Aorta (tissue), 5 donors: ENCODE measurements around the gene LHFPL4. TPM values are rescaled to one million over a fixed set of nuclear protein-coding genes. Genes with fewer than 3 reads are reported as not detected.
"Not testable (repeated sequence)": the region's sequence is repeated elsewhere in the genome, so short reads cannot be mapped to it uniquely, and the experiment has no call there.

ENCODE experiments used
- ATAC-seq: fragments of 200-7000 bp; cut with Tn5 transposase; one replicate; pipeline ENCODE4 v1.9.1; 2022; ENCODE audit warnings: moderate library complexity; ENCODE audit not compliant: low FRiP score
- DNase-seq, 2 donors: peaks; one replicate each; pipeline ENCODE4 v3.0.0-alpha.2; 2020
- H3K27ac ChIP-seq, 2 donors: one replicate each; pipeline ENCODE4 v1.5.1; 2013; ENCODE audit warnings: low read length in 2 of 2, mild to moderate bottlenecking in 2 of 2, moderate library complexity in 2 of 2, control low read depth in 1 of 2, inconsistent platforms in 1 of 2, low read depth in 1 of 2
- H3K27me3 ChIP-seq, 2 donors: one replicate each; pipeline ENCODE4 v1.6.1; 2013; ENCODE audit warnings: control low read depth in 1 of 2, low read length in 1 of 2, mild to moderate bottlenecking in 1 of 2, moderate library complexity in 1 of 2; ENCODE audit not compliant: insufficient read depth in 2 of 2, control insufficient read depth in 1 of 2
- H3K36me3 ChIP-seq, 2 donors: one replicate each; pipeline ENCODE4 v1.6.1; 2013; ENCODE audit warnings: control low read depth in 1 of 2, low read length in 1 of 2, mild to moderate bottlenecking in 1 of 2; ENCODE audit not compliant: insufficient read depth in 2 of 2, control insufficient read depth in 1 of 2
- H3K4me1 ChIP-seq, 2 donors: one replicate each; pipeline ENCODE4 v1.6.1; 2013; ENCODE audit warnings: low read length in 2 of 2, control low read depth in 1 of 2, mild to moderate bottlenecking in 1 of 2, moderate library complexity in 1 of 2; ENCODE audit not compliant: insufficient read depth in 2 of 2, control insufficient read depth in 1 of 2
- H3K4me3 ChIP-seq, 2 donors: one replicate each; pipeline ENCODE4 v1.5.1; 2013; ENCODE audit warnings: low read length in 2 of 2, control low read depth in 1 of 2, mild to moderate bottlenecking in 1 of 2
- H3K9me3 ChIP-seq: one replicate; pipeline ENCODE4 v1.6.1; 2013; ENCODE audit warnings: mild to moderate bottlenecking, low read length; ENCODE audit not compliant: control insufficient read depth
- WGBS, 2 donors: extraction: QIAGEN DNeasy Blood & Tissue Kit; methylation state at CpG; one replicate each; pipeline ENCODE4 v1.1.7; 2013; 5-methylcytosine and 5-hydroxymethylcytosine counted together
- intact Hi-C, 2 donors: fragments of 100-400 bp; cut with DNase I; formaldehyde crosslinking; loops; one replicate each; pipeline versions ENCODE4 v1.14.2 to v1.15.0; 2022
- long read RNA-seq, 2 donors: library from polyadenylated mRNA; unstranded; transcript quantifications; one replicate each; pipeline ENCODE4 v2.0.0, GENCODE V29; 2020 to 2021
- polyA plus RNA-seq, 2 donors: library from polyadenylated mRNA; stranded (reverse); fragments of 200-250 nt; gene quantifications; one replicate each; pipeline ENCODE4 v1.2.3, GENCODE V29; 2013
- total RNA-seq, 2 donors: library from RNA; stranded (reverse); fragmentation: NEBNext Ultra II Directional; extraction: Animal tissue kit (Norgen Biotek cat#: 25700); gene quantifications; one replicate each; pipeline ENCODE4 v1.2.1, GENCODE V29; 2021
- donor health status: healthy with polysubstance abuse.
- donor health status: Bipolar disorder and iron deficiency.
- donor health status: DM: no; HTN: no; CAD: no.
- donor health status: DM: no; HTN: no; CAD: no.
- donor health status: DM: yes; HTN: yes; CAD: no.

Gene LHFPL4
- not detected for total RNA-seq
- under 1 TPM in 1 of 2 donors, not detected in 1; 0.03 TPM for polyA plus RNA-seq
- long read RNA-seq, donor 1, partial matches to known transcripts = 0 of 10 reads
- long read RNA-seq, donor 1, other reads (novel, unspliced or antisense) = 10 of 10 reads
- long read RNA-seq, donor 2, partial matches to known transcripts = 0 of 6 reads
- long read RNA-seq, donor 2, other reads (novel, unspliced or antisense) = 6 of 6 reads

DNA sequence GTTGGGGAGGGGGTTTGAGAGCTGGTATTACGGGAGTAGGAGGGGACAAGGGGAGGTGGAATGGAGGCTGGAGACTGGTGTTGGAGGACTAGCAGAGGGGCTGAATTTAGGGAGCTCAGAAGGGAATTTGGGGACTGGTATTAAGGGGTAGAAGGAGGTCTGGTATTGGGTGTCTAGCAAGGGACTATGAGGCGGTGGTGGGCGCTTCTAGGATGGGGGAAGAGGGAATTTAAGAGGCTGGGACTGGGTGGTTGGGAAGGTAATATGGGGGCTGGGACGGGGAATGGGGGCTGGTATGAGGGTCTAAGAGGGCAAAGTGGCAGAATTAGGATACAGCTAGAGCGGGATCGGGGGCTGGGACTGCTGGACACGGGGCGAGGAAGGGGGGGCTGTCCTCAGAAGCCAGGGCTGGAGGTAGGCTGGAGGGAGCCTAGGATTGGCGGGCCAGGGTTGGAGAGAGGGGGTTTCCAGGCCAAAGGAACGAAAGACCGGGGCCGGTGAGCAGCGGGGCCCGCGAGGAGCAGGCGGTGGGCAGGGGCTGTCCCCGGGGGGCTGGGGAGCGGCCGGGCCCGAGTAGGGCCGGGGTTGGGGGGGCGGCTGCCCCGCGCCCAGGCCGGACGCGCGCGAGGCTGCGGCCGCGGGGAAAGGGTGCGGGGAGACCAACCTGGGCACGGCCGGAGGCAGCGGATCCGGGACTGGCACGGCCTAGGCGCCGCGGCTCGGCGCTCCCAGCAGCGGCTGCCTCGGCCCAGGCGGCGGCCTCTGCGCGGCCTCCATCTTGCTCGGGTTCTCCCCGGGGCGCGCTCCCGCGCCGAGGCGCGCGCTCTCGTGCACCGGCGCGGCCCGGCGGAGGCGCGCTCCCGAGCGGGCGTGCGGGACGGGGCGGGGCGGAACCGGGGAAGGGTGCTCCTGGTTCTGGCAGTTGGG is at the start of gene LHFPL4:
TSS of gene LHFPL4 (minus strand) at position 802 of the 927 bp plus-strand sequence. CDS start 1,143 bp downstream, outside the sequence.
- ATAC-seq = no peak
- Histone ChIP-seq H3K36me3 (no peaks in the 10 kb centered on the region), H3K27ac (no peak within 1 kb of the TSS), H3K4me1 (no peaks in the 10 kb centered on the region), H3K4me3 (no peak within 1 kb of the TSS), H3K9me3 (no peaks in the 10 kb centered on the region), H3K27me3 (no peaks in the 10 kb centered on the region)
- intact Hi-C loops = no loop called here
- 2 to 3% methylated on average over 20 to 75 of the region's 75 CpGs for WGBS, 2 donors
- no peak for DNase-seq

DNA sequence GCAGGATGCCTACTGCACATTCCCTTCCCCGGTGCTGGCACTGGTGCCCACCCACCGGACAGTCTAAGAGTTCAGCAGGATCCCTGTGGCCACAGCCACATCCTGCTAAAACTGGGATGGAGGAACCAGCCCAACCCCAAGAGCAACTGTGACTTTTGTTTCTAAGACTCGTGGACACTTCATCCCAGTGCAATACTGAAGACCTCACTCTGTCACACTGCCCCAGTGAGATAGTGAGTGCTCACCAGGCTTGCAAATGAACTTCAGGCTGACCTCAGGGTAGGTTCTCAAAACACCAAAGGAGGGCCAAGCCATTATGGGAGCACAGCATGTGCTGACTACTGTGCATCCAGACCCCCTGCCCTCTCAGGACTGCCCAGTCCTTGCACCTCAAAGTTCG is 49.0 kb upstream of the LHFPL4 start:
- Histone ChIP-seq H3K4me1 (no peaks in the 10 kb centered on the region), H3K27ac (no peak overlapping the region), H3K36me3 (no peaks in the 10 kb centered on the region), H3K9me3 (peaks cover 2% of the 10 kb centered on the region), H3K4me3 (no peak overlapping the region), H3K27me3 (peaks cover 0 to 1% of the 10 kb centered on the region in 2 donors)
- intact Hi-C loops = no loop called here
- WGBS, 2 donors = 83 to 91% methylated on average over 4 of the region's 4 CpGs
- DNase-seq (no peak), ATAC-seq (no peak)

DNA sequence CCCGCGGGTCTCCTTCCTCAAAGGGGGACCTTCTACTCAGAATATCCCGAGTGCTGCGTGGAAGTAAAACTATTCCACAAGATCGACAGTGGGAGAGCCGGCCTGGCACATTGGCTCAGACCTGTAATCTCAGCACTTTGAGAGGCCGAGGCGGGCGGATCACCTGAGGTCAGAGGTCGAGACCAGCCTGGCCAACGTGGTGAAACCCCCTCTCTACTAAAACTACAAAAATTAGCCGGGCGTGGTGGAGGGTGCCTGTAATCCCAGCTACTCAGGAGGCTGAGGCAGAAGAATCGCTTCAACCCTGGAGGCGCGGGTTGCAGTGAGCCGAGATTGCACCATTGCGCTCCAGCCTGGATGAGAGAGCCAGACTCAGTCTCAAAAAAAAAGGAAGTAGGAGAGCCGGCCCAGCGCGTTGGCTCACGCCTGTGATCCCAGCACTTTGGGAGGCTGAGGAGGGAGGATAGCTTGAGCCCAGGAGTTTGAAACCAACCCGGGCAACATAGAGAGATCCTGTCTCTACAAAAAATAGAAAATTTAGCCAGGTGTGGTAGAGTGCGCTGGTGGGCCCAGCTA is 47.5 kb upstream of the LHFPL4 start:
- H3K9me3 ChIP-seq, ATAC-seq, H3K27ac ChIP-seq, H3K36me3 ChIP-seq, intact Hi-C loops, H3K27me3 ChIP-seq, H3K4me3 ChIP-seq, DNase-seq, H3K4me1 ChIP-seq: not testable (repeated sequence)
- 73 to 75% methylated on average over 24 of the region's 24 CpGs for WGBS, 2 donors

DNA sequence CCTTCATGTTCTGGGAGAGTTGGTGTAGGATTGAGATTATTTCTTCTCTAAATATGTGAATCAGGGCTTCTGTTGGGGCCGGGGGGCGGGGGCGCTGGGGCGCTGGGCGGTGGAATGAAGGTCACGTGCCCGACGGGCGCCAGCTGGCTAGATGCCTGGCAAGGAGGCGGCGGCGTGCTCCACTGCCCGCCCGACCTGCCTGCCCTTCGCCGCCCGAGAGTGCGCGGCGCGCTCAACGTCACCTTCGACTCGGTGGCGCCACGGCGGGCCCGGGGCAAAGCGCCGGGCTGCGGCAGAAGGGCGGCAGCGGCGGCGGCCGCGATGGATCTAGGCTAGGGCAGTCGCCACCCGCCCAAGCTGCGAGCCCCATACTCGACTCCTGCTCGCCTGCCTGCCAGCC is 47.0 kb upstream of the LHFPL4 start:
- no peak overlapping the region for H3K4me3 ChIP-seq
- no peaks in the 10 kb centered on the region for H3K4me1 ChIP-seq
- H3K27ac ChIP-seq = no peak overlapping the region
- peaks cover 3% of the 10 kb centered on the region for H3K9me3 ChIP-seq
- peak; percentile 29 for ATAC-seq
- peak in 1 of 2 donors; percentile 45 for DNase-seq
- no peaks in the 10 kb centered on the region for H3K36me3 ChIP-seq
- peaks cover 0 to 1% of the 10 kb centered on the region in 2 donors for H3K27me3 ChIP-seq
- WGBS, 2 donors = 2 to 5% methylated on average over 25 to 42 of the region's 42 CpGs
- intact Hi-C loops = no loop called here

DNA sequence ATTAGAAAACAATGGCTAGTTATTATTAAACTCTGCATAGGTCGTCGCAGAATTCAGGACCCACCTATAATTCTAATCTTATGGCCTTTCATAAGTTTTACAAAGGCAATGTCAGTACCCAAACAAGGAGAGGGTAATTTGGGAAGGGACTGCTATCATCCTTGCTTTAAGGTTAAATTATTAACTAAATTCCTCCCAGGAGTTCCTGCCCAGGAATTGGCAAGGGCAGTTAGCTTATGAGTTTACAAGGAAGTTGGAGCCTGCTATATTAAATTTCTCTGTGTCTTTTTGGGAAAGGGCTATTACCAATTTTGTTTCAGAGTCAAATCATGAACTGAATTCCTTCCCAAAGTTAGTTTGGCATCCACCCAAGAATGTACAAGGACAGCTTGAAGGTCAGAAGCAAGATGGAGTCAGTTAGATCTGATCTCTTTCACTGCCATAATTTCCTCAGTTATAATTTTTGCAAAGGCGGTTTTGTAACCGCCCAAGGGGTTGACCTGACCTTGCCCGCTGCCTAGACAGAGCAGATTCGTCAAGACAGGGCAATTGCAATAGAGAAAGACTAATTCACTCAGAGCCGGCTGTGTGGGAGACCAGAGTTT is 45.3 kb upstream of the LHFPL4 start:
- no peaks in the 10 kb centered on the region for H3K36me3 ChIP-seq
- H3K27ac ChIP-seq = no peak overlapping the region
- ATAC-seq = no peak
- WGBS, 2 donors = 82 to 83% methylated on average over 7 of the region's 7 CpGs
- no peak overlapping the region for H3K4me3 ChIP-seq
- peaks cover 3% of the 10 kb centered on the region for H3K9me3 ChIP-seq
- H3K27me3 ChIP-seq = peaks cover 0 to 1% of the 10 kb centered on the region in 2 donors
- H3K4me1 ChIP-seq = no peaks in the 10 kb centered on the region
- DNase-seq = no peak
- intact Hi-C loops = no loop called here

DNA sequence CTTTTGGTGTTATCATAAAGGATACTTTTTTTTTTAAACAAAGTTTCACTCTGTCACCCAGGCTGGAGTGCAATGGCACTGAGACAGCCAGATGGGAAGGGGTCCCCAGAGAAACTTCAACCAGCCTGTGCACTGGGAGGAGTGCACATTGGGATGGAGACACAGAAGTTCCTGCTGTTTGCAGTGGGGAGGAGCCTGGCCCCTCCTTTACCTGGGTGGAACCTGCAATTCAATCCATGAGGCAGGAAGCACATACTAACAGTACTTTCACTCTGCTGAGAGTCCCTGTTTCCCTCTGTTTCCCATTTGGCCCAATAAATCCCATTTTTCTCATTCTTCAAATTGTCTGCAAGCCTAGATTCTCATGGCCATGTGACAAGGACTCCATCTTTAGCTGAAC is 42.3 kb upstream of the LHFPL4 start:
- ATAC-seq = no peak
- no peaks in the 10 kb centered on the region for H3K36me3 ChIP-seq
- no peak overlapping the region for H3K27ac ChIP-seq
- no peaks in the 10 kb centered on the region for H3K27me3 ChIP-seq
- peaks cover 3% of the 10 kb centered on the region for H3K9me3 ChIP-seq
- intact Hi-C loops = no loop called here
- no peak for DNase-seq
- no peaks in the 10 kb centered on the region for H3K4me1 ChIP-seq
- H3K4me3 ChIP-seq = no peak overlapping the region

DNA sequence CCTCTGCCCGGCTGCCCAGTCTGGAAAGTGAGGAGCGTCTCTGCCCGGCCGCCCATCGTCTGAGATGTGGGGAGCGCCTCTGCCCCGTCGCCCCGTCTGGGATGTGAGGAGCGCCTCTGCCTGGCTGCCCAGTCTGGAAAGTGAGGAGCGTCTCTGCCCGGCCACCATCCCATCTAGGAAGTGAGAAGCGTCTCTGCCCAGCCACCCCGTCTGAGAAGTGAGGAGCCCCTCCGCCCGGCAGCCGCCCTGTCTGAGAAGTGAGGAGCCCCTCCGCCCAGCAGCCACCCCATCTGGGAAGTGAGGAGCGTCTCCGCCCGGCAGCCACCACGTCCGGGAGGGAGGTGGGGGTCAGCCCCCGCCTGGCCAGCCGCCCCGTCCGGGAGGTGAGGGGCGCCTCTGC is 38.2 kb upstream of the LHFPL4 start:
- intact Hi-C loops, H3K27me3 ChIP-seq, H3K4me1 ChIP-seq, DNase-seq, H3K9me3 ChIP-seq, H3K36me3 ChIP-seq, H3K4me3 ChIP-seq, ATAC-seq, H3K27ac ChIP-seq: not testable (repeated sequence)
- WGBS, 2 donors = 91 to 97% methylated on average over 21 to 28 of the region's 28 CpGs

DNA sequence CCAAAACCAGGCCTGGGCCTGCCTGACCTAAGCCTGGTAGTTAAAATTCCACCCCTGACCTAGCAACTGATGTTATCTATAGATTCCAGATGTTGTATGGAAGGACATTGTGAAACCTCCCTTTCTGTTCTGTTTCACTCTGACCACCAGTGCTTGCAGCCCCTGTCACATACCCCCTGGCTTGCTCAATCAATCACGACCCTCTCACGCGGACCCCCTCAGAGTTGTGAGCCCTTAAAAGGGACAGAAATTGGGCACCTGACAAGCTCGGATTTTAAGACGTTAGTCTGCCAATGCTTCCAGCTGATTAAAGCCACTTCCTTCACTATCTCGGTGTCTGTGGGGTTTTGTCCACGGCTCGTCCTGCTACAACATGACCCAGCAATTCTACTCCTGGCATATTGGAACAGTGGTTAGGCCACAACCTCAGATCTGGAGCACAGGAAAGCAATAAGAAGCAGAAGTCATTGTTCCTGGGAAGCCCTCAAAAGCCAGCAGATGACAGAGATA is 36.7 kb upstream of the LHFPL4 start:
- Histone ChIP-seq H3K27ac (no peak overlapping the region), H3K36me3 (no peaks in the 10 kb centered on the region), H3K4me1 (no peaks in the 10 kb centered on the region), H3K9me3 (no peaks in the 10 kb centered on the region), H3K4me3 (no peak overlapping the region), H3K27me3 (no peaks in the 10 kb centered on the region)
- ATAC-seq = no peak
- DNase-seq = no peak
- intact Hi-C loops = no loop called here
- WGBS, 2 donors = 60 to 67% methylated on average over 8 of the region's 8 CpGs
